ENCODE data around the gene CA5B.
"Not testable (repeated sequence)": the region's sequence is repeated elsewhere in the genome, so short reads cannot be mapped to it uniquely, and the experiment has no call there.

The CA5B gene

DNA sequence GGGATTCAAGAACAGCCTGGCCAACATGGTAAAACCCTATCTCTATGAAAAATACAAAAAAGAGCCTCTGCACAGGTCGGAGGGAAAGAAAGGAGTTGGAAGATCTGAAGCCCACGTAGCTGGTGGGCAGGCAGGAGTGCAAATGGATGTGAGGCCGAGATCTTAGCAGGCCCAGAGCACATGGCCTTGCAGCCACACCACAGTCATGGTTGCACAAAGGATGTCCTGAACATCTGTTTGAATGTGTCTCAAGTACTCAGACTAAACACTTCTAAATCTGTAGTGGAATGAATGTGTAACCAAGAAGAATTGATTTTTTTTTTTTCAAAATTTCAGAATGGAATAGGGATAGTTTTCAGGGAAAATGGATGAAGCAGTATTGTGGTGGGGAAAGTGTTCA lies 10.8 kb downstream of the CA5B start:
- DNase-seq (ENCODE audit: low read depth), result no peak

DNA sequence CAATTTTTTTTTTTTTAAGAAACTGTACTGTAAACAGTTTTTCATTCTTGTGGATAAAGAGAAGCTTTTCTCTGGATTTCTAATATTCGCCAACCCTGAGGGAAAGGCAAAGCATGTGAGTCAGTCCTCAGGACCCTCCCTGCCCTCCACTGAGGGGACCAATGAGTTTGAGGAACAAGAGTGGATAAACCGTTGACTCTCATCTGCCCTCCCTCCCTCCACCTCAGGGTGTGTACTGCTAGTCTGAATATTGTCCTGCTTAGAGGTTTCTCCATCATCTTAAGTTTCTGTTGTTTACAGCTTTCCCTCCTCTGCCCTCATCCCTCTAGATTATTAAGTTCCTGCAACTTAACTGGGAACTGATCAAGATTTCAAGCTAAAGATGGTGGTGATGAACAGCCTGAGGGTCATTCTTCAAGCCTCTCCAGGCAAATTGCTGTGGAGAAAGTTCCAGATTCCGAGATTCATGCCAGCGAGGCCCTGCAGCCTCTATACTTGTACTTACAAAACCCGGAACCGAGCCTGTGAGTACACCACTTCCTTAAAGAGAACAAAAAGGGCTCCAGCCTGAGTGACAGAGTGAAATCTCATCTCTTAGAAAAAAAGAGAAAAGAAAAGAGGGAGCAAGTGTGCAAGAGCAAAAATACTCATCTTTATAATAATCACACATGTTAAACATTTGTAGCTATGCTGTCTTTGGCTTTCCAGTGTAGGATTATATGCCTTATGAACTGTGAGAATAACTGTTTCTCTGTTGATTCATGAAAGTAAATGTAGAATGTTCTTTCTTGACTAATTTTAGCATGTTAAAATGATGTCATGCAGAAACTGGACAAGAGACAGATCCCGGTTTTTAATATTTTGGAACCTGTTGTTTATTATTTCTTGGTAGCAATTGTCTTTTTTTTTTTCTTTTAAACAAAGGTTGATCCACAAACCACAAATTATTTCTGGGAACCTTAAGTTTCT lies 11.9 kb downstream of the CA5B start:
- DNase-seq (ENCODE audit: low read depth), result no peak

DNA sequence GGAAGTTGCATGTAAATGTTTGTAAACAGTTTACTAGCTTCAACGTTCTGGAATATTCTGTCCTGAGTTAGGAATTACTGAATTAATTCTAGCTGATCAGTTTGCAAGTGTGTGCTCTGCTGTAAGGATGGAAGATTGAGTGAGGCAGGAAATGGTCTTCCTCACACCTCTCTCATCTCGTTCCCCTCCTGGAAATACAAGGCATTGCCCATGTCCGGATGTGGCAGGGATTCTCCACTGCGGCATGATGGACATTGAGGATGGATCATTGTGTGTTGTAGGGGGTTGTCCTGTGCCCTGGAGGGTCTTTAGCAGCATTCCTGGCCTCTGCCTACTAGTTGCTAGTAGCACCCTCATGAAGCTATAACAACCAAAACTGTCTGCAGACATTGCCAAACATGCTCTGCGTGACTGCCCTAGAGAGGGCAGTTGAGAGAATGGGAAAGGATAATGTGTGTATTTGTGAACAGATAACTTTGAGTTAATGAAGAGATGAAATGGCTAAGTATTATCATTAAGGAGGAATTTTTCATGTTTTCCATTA lies 12.6 kb downstream of the CA5B start:
- DNase-seq (ENCODE audit: low read depth), result no peak

DNA sequence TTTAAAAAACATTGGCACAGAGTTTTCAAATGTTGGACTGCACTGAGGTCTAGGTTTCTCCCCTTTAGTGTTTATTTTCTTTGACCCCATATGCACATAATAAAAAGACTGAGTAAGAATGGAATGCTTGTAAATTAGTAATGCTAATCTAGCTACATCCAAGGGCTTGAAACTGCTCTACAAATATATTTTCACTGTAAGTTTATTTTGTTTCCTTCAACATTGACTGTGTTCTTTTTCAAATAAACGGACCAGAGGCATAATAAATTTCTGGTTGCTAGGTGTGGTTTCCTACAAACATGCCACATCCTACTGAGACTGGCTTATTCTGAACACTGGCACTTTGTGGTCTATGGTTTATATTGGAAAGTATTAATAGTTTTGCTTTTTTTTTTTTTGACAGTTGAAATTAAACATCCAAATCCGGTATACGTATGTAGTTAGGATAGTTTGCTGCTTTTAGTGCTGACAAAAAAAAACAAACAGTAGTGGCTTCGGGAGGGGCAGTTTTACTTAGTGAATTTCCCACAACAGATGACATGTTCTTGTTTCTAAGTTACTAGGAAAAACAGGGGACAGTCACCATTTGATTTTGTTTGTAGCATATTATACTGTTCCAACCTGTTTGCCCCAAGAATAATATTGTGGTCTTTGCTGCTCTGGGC lies 13.2 kb downstream of the CA5B start:
- no peak for DNase-seq (ENCODE audit: low read depth)

DNA sequence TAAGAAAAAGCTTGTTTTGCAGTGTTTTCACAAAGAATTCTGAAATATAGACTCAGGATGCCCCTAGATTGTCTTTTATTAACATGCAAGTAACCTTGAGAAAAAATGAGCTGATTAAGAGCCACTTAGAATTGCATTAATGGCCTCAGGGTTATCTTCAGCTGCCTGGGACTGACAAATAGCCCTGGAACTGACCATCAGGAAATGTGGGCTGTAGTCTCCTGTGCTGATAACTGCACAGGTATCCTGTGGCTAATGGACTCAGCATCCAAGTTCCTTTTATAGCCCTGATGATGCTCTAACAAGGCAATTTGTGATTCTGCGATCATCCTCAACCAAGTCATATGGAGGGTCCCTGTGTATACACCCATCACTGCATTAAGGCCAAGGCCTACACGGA lies 17.0 kb downstream of the CA5B start:
- no peak for DNase-seq (ENCODE audit: low read depth)

DNA sequence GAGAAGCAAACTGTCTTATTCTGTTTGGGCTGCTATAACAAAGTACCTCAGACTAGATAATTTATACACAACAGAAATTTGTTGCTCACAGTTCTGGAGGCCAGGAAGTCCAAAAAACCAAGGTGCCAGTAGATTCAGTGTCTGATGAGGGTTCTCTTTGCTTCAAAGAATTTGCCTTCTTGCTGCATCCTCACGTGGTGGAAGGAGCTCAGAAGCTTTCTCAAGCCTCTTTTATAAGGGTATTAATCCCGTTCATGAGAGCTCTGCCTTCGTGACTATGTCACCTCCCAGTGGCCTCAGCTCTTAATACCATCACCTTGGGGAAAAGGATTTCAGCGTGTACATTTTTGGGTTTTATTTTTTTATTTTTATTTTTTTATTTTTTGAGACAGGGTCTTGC lies 20.1 kb downstream of the CA5B start:
- DNase-seq (ENCODE audit: low read depth), result no peak

DNA sequence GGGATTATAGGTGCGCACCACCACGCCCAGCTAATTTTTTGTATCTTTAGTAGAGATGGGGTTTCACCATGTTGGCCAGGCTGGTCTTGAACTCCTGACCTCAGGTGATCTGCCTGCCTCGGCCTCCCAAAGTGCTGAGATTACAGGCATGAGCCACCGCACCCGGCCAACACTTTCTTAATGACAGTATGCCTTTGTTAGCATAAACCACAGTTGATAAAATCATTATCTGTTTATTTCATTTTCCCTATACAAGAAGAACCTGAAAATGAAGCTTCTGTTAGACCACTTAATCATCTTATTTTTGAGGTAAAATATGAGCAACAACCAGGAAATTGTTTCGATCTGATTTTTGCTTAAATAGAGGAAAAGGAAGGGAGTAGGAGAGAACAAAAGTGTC lies 21.8 kb downstream of the CA5B start:
- DNase-seq (ENCODE audit: low read depth), result not testable (repeated sequence)

DNA sequence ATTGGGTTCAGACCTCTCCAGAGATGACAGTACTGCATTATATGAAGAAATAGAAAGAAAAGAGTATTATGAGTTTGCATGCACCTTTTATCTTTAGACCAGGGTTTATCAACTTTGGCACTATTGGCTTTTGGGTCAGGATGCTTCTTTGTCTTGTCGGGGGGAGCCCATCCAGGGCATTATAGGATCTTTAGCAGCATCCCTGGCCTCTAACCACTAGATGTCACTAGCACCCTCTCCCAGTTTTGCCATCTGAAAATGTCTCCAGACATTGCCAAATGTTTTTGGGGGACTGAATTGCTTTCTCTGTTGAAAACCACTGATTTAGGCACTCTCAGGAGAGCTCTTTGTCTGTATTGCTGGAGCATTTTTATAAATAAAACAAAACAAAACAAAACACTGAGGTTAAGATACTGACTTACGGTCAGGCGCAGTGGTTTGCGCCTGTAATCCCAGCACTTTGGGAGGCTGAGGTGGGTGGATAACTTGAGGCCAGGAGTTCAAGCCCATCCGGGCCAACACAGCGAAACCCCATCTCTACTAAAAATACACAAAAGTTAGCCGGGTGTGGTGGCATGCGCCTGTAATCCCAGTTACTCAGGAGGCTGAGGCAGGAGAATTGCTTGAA lies 23.6 kb downstream of the CA5B start:
- no peak for DNase-seq (ENCODE audit: low read depth)

DNA sequence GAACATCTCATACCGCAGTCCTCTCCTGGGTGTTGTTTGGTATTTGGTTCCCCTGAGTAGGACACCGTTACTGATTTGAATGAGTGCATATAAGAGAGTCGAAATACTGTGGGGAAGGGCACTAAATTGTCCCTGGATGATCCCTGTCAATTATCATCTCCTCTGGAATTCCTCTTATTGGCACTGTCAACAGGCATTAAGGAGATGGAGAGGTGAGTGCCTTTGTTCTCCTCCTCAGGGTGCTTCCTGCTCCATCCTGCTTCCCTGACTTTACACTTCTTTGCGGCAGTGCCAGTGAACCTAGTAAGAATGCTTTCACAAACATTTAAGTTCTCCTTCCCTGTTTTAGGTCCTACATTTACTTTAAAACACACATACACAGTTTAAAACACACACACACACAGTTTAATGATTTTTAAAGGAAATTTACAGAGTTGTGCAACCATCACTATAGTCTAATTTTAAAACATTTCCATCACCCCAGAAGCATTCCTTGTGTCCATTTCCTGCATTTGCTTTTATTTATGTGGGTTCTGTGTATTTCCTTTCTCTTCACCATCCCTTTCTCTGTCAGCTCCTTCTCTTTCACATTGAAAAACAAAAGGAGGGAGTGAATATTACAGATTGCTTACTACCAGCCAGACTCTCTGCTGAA lies 31.4 kb downstream of the CA5B start:
- DNase-seq (ENCODE audit: low read depth), result no peak

DNA sequence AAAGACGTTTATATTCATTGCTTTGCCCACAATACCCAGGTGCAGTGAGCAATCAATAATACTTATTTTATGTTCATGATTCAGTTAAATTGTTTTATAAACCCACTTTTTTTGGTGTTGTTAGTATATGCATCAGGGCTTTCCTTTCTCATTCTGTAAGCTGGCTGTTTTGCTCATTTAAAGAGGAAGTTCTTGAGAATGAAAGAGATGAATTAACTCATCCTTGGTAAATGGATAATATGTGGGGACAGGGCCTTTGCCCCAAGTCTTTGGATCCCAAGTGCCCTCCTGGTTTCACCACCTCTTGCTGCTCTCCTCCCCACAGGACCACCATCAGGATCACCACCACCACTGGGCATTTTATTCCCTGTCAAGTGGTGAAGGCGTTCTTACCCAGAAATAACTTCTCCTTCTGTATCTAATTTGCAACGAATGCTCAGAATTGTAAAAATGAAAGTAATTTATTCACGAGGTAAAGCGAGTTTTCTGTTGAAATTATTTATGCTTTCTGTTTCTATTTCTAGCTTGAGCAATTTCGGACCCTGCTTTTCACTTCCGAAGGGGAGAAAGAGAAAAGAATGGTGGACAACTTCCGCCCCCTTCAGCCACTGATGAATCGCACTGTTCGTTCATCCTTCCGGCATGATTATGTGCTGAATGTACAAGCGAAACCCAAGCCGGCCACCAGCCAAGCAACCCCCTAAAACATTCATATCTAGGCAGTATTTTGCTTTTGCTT lies 44.1 kb downstream of the CA5B start:
- DNase-seq (ENCODE audit: low read depth), result no peak

DNA sequence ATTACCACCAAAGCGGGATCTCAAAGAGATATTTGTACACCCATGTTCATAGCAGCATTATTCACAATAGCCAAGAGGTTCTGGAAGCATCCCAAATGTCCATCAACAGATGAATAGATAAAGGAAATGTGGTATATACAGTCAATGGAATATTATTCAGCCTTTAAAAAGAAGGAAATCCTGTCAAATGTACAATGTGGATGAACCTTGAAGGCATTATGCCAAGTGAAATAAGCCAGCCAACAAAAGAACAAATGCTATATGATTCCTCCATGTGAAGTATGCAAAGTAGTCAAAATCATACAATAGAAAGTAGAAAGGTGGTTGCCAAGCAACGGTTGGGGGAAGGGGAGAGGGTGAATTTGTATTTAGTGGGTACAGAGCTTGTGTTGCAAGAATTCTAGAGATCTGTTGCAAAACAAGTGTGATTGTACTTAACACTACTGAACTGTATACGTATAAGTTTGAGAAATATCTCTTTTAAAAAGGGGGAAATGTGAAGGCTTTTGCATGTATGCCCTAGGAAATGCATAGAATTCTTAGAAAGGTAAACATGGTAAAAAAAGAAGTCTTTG lies 47.2 kb downstream of the CA5B start:
- DNase-seq (ENCODE audit: low read depth), result no peak

DNA sequence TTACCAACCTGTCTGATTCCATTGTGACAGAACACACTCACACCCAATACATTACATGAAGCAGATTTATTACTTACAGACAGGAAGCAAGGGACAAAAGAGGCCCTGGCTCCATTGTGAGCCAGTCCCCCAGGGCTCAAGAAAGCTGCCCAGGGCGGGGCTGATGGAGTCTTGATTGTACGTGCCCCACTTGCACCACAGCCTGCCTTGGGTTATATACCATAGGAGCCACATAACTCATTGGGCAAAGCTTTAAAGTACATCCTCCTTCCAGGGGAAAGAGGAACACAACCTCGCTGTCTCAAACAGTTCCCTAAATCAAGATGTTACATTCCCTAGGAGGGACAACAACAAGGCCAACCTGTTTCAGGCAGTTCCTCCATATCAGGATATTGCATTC lies 48.8 kb downstream of the CA5B start:
- DNase-seq (ENCODE audit: low read depth), result no peak

DNA sequence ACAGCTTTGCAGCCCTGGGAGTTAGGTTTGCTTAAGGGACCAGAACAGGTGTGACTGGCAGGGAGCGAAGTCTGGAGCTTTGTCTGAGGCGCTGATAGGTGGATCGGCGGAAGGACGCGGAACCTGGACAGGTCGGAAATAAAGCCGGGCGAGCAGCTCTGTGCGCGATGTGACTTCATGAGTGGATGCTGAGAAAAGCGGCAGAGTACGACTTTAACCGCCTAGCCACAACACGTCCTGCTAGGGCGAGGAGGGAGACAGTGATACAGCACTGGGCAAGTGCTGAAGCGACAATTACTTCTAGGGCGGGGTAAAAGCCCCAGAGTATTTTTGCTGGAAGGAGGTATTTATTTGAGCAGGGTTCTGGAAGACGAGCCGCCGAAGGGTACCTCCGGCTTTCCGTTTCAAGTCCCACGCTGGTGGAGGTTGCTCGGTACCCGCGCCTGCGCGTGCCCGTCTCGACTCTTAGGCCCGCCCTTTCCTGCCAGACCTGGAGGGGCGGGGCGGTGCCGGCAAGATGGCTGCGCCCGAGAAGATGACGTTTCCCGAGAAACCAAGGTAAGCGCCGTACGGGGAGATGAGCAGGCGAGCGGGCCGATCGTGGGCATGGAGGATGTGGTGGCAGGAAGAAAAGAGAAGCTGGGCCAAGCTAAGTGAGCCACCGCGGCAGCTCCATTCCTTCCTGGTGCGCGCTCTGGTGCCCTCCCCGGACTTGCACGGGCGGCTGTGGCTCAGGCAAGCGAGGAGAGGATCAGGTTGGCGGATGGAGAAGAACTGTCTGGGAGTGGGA lies 52.1 kb downstream of the CA5B start, which contains the start of gene ZRSR2:
ZRSR2 (plus strand) TSS at position 506 of the 790 bp plus-strand sequence; CDS start at position 518, 12 bp downstream.
- DNase-seq (ENCODE audit: low read depth), result peak; percentile 13

DNA sequence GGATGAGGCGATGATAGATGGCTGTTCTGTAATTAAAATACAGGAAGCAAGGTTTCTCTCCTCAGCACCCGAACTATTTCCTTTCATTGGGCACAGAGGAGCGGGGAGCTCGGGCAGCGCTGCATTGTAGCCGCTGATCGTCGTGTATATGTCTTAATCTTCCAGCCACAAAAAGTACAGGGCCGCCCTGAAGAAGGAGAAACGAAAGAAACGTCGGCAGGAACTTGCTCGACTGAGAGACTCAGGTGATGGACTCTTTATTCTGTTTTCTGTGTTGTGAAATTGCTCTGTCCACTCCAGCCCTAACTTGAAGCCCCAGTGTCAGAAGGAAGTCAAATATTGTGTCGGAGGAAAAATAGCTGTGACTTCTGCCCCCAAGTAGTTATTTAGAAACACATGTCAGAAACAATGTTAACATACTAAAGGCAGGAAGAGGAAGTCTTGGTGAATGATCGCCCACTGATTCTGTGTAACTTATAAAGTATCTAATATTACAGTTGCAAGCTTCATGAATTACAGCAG lies 52.8 kb downstream of the CA5B start:
- no peak for DNase-seq (ENCODE audit: low read depth)

DNA sequence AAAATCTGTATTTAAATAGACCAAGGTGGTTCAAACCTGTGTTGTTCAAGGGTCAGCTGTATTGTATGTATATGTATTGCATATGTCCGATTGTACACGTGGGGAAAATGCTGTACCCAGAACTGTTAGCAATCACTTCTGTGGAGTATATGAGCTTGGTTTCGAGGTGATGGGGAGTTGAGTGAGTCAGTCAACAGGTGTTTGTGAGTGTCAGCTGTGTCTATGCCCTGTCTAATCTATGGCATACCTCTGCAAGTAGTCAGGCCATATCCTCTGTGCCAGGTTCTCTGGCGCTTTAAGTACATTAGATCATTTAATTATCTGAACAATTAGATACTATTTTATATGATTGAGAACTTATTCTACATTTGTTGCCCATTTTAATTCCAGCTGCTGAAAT lies 59.6 kb downstream of the CA5B start:
- no peak for DNase-seq (ENCODE audit: low read depth)

DNA sequence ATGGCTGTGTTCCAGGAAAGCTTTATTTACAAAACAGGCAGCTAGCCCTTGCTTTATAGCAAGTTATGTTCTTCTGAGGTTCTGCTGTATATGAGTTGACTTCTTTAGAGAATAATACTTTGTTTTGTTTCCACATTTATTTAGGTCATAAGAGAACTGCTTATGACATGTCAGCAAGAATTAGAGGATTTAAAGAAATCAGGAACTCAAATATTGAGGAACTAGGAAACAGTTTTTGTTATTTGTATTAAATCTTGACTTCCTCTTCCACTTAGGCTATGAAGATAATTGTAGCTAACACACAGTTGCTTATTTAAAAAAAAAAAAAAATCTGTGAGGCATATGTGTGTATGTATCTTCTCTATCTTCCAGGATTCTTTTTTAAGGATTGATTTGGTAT lies 66.5 kb downstream of the CA5B start:
- no peak for DNase-seq (ENCODE audit: low read depth)

DNA sequence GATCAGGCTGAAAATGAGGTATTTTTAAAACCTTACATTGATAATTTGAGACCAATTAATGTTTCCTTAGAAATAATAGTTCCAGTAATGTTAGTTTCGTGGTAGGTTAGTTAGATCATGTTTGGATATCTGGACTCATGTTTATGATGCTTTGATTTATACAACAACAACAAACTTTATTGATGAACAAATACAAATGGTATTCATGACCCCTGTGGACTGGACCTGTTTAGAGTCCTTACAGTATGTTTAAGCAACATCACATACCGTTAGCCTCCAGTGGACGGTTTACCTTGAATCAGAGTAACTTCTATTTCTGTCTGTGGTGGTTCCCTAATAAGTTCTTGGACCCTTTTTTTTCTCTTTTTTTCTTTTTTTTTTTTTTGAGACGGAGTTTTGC lies 70.2 kb downstream of the CA5B start:
- DNase-seq (ENCODE audit: low read depth), result no peak

DNA sequence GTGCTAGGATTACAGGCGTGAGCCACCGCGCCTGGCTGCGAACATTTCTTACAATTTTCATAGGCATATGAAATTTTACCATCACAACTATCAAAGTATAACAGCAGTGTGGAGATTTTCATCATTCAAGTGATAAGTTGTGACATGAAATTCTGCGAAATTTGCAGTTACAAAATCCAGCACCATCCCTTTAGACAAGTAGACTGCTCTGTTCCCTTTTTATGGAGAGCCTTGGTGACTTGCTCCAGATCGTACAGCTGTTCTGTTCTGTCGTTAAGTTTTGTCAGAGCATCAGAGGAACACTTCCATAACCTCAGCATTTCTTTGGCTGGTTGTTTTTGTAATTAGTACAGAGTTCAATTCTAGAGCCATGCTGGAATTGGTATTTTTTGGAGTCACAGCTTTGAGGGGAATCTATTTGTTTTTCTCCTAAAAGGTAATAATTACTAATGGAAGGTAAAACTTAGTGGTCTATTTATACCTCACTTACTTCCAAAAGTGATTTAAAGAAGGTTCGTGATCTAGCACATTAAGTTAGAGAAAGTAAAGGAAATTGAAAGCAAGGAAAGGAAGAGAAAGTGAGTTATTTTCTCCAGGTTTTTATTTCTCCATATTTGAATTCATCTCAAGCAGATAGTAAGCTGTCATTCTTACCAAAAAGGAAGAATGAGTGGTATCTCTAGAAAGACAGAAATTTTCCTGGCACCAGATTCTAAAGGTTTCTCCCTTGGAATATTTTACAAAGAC lies 74.3 kb downstream of the CA5B start:
- no peak for DNase-seq (ENCODE audit: low read depth)

DNA sequence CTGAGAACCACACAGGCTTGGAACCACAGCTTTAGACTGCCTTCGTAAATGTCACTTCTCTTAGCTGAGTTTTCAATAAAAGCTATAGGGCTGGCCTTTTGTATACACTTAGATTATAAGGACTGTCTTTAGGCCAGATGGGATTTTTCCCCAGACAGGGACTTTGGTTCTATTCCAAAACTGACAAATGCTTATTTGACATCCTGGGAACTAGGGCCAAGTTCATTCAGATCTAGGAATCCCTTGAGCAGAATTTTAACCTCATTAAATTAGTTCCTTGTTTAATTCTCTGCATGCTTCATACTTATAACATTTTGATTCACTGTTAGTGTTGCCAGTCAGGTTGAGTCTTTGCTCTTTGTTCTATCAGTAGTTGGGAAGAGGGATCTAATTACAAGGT lies 75.3 kb downstream of the CA5B start:
- no peak for DNase-seq (ENCODE audit: low read depth)

Data from non-pigmented ciliary epithelial cell (primary cell).